Natural killer cell treated with Interleukin-12 subunit alpha and Interleukin-12 subunit beta and Interleukin-15 and Interleukin-18, amount 100 ng/mL, for 72 hours (primary cell): ENCODE results near the gene PRKN. TPM values are rescaled to one million over a fixed set of nuclear protein-coding genes. Genes with fewer than 3 reads are reported as not detected.
"Not testable (repeated sequence)": the region's sequence is repeated elsewhere in the genome, so short reads cannot be mapped to it uniquely, and the experiment has no call there.

Experiments used
- ATAC-seq, 2 donors: fragments of 150-1000 bp; cut with Tn5 transposase in 1 of 2; sonication (Bioruptor Pico), chemical (Tn5 transposase) in 1 of 2; 2 replicates each; pipeline ENCODE4 v1.10.0; 2021
- DNase-seq: peaks from one replicate; pipeline ENCODE4 v3.0.0; 2022; ENCODE audit warnings: low spot score
- H3K27ac Mint-ChIP-seq, 2 donors: 1 replicate in 1 of 2; 2 replicates in 1 of 2; pipeline ENCODE4 v1.8.0; 2022; ENCODE audit warnings: mixed read lengths in 2 of 2, mild to moderate bottlenecking in 1 of 2, moderate library complexity in 1 of 2
- H3K27me3 Mint-ChIP-seq, 2 donors: 1 replicate in 1 of 2; 2 replicates in 1 of 2; pipeline ENCODE4 v1.8.0; 2022; ENCODE audit warnings: mixed read lengths in 2 of 2
- H3K36me3 Mint-ChIP-seq: one replicate; pipeline ENCODE4 v1.8.0; 2022; ENCODE audit warnings: mixed read lengths
- H3K4me1 Mint-ChIP-seq, 2 donors: 1 replicate in 1 of 2; 2 replicates in 1 of 2; pipeline ENCODE4 v1.8.0; 2022; ENCODE audit warnings: low read depth in 2 of 2, mixed read lengths in 2 of 2, mild to moderate bottlenecking in 1 of 2
- H3K4me3 Mint-ChIP-seq: one replicate; pipeline ENCODE4 v1.8.0; 2022; ENCODE audit warnings: mixed read lengths
- H3K9me3 Mint-ChIP-seq: 2 replicates; pipeline ENCODE4 v1.8.0; 2022; ENCODE audit warnings: mixed read lengths
- total RNA-seq, 2 donors: library from RNA; stranded (reverse); gene quantifications; one replicate each; pipeline ENCODE4 v1.2.3, GENCODE V29; 2022

PRKN gene
- total RNA-seq, 2 donors from 2014 or later = not detected

- no peaks in the 10 kb centered on the region for H3K4me1 Mint-ChIP-seq
- no peak for DNase-seq
Measured at GRCh38 chr6:161833099-161833860, 894.3 kb downstream of the PRKN start.

GRCh38 chr6:161832622-161833021 lies 894.9 kb downstream of the PRKN start:
- H3K9me3 Mint-ChIP-seq = no peaks in the 10 kb centered on the region
- DNase-seq = no peak
- H3K4me1 Mint-ChIP-seq = no peaks in the 10 kb centered on the region
- H3K27ac Mint-ChIP-seq = no peak overlapping the region
- H3K27me3 Mint-ChIP-seq = peaks cover 0 to 2% of the 10 kb centered on the region in 2 donors
- ATAC-seq = no peak
- no peaks in the 10 kb centered on the region for H3K36me3 Mint-ChIP-seq
- H3K4me3 Mint-ChIP-seq = no peak overlapping the region

More at GRCh38 chr6:161833099-161833860, 894.3 kb downstream of the PRKN start:
- H3K9me3 Mint-ChIP-seq = no peaks in the 10 kb centered on the region
- no peak overlapping the region for H3K4me3 Mint-ChIP-seq
- ATAC-seq = no peak
- no peak overlapping the region for H3K27ac Mint-ChIP-seq
- no peaks in the 10 kb centered on the region for H3K36me3 Mint-ChIP-seq
- peaks cover 0 to 2% of the 10 kb centered on the region in 2 donors for H3K27me3 Mint-ChIP-seq

GRCh38 chr6:161830866-161831616 lies 896.5 kb downstream of the PRKN start:
- H3K4me3 Mint-ChIP-seq = no peak overlapping the region
- no peaks in the 10 kb centered on the region for H3K4me1 Mint-ChIP-seq
- no peak for ATAC-seq
- no peaks in the 10 kb centered on the region for H3K9me3 Mint-ChIP-seq
- DNase-seq = no peak
- H3K27me3 Mint-ChIP-seq = peaks cover 0 to under 1% of the 10 kb centered on the region in 2 donors
- no peak overlapping the region for H3K27ac Mint-ChIP-seq
- H3K36me3 Mint-ChIP-seq = no peaks in the 10 kb centered on the region

GRCh38 chr6:161829291-161829729 lies 898.3 kb downstream of the PRKN start:
- Mint-ChIP-seq H3K4me1 (no peaks in the 10 kb centered on the region), H3K4me3 (no peak overlapping the region), H3K36me3 (no peaks in the 10 kb centered on the region), H3K27ac (no peak overlapping the region), H3K9me3 (no peaks in the 10 kb centered on the region), H3K27me3 (no peaks in the 10 kb centered on the region)
- no peak for DNase-seq
- no peak for ATAC-seq

GRCh38 chr6:161828355-161828754 lies 899.2 kb downstream of the PRKN start:
- Mint-ChIP-seq H3K27ac (no peak overlapping the region), H3K4me3 (no peak overlapping the region), H3K9me3 (no peaks in the 10 kb centered on the region), H3K27me3 (no peaks in the 10 kb centered on the region), H3K36me3 (no peaks in the 10 kb centered on the region), H3K4me1 (no peaks in the 10 kb centered on the region)
- DNase-seq (no peak), ATAC-seq (peak in 1 of 2 donors; percentile 22)

GRCh38 chr6:161826512-161826911 lies 901.1 kb downstream of the PRKN start:
- no peak for ATAC-seq
- Mint-ChIP-seq H3K4me1 (no peaks in the 10 kb centered on the region), H3K27ac (no peak overlapping the region), H3K27me3 (no peaks in the 10 kb centered on the region), H3K36me3 (no peaks in the 10 kb centered on the region), H3K4me3 (no peak overlapping the region), H3K9me3 (no peaks in the 10 kb centered on the region)
- no peak for DNase-seq

- not testable (repeated sequence) for DNase-seq, H3K9me3 Mint-ChIP-seq, H3K36me3 Mint-ChIP-seq, ATAC-seq, H3K27ac Mint-ChIP-seq, H3K4me3 Mint-ChIP-seq, H3K4me1 Mint-ChIP-seq, H3K27me3 Mint-ChIP-seq
Measured at GRCh38 chr6:161822204-161822603, 905.4 kb downstream of the PRKN start.

GRCh38 chr6:161817881-161818280 lies 909.7 kb downstream of the PRKN start:
- H3K4me1 Mint-ChIP-seq = no peaks in the 10 kb centered on the region
- H3K27ac Mint-ChIP-seq = no peak overlapping the region
- ATAC-seq (no peak), DNase-seq (no peak)
- no peaks in the 10 kb centered on the region for H3K36me3 Mint-ChIP-seq
- peaks cover 0 to 3% of the 10 kb centered on the region in 2 donors for H3K27me3 Mint-ChIP-seq
- no peaks in the 10 kb centered on the region for H3K9me3 Mint-ChIP-seq
- no peak overlapping the region for H3K4me3 Mint-ChIP-seq

- Mint-ChIP-seq H3K4me3 (no peak overlapping the region), H3K4me1 (no peaks in the 10 kb centered on the region), H3K9me3 (no peaks in the 10 kb centered on the region), H3K27ac (no peak overlapping the region), H3K27me3 (peaks cover 0 to 3% of the 10 kb centered on the region in 2 donors), H3K36me3 (no peaks in the 10 kb centered on the region)
- DNase-seq = no peak
- ATAC-seq = no peak
Measured at GRCh38 chr6:161815965-161816364, 911.6 kb downstream of the PRKN start.

GRCh38 chr6:161813156-161813555 lies 914.4 kb downstream of the PRKN start:
- peaks cover 0 to 3% of the 10 kb centered on the region in 2 donors for H3K27me3 Mint-ChIP-seq
- no peak overlapping the region for H3K27ac Mint-ChIP-seq
- no peaks in the 10 kb centered on the region for H3K4me1 Mint-ChIP-seq
- DNase-seq (no peak), ATAC-seq (no peak)
- H3K4me3 Mint-ChIP-seq = no peak overlapping the region
- H3K9me3 Mint-ChIP-seq = no peaks in the 10 kb centered on the region
- no peaks in the 10 kb centered on the region for H3K36me3 Mint-ChIP-seq

- Mint-ChIP-seq H3K27me3 (peaks cover 0 to 3% of the 10 kb centered on the region in 2 donors), H3K9me3 (no peaks in the 10 kb centered on the region), H3K4me3 (no peak overlapping the region), H3K4me1 (no peaks in the 10 kb centered on the region), H3K36me3 (no peaks in the 10 kb centered on the region), H3K27ac (no peak overlapping the region)
- no peak for DNase-seq
- ATAC-seq = no peak
Measured at GRCh38 chr6:161809971-161810370, 917.6 kb downstream of the PRKN start.

- no peaks in the 10 kb centered on the region for H3K4me1 Mint-ChIP-seq
- no peak overlapping the region for H3K4me3 Mint-ChIP-seq
- H3K27me3 Mint-ChIP-seq = no peaks in the 10 kb centered on the region
- no peak for DNase-seq
- no peaks in the 10 kb centered on the region for H3K36me3 Mint-ChIP-seq
- H3K27ac Mint-ChIP-seq = no peak overlapping the region
- ATAC-seq = no peak
- H3K9me3 Mint-ChIP-seq = no peaks in the 10 kb centered on the region
Measured at GRCh38 chr6:161804838-161805237, 922.7 kb downstream of the PRKN start.

- Mint-ChIP-seq H3K9me3 (no peaks in the 10 kb centered on the region), H3K36me3 (no peaks in the 10 kb centered on the region), H3K4me1 (no peaks in the 10 kb centered on the region), H3K27ac (no peak overlapping the region), H3K27me3 (no peaks in the 10 kb centered on the region), H3K4me3 (no peak overlapping the region)
- ATAC-seq = no peak
- DNase-seq = no peak
Measured at GRCh38 chr6:161803131-161803530, 924.4 kb downstream of the PRKN start.

- Mint-ChIP-seq H3K9me3 (no peaks in the 10 kb centered on the region), H3K4me3 (no peak overlapping the region), H3K4me1 (no peaks in the 10 kb centered on the region), H3K36me3 (no peaks in the 10 kb centered on the region), H3K27me3 (no peaks in the 10 kb centered on the region), H3K27ac (no peak overlapping the region)
- ATAC-seq (peak in 1 of 2 donors; percentile 46), DNase-seq (no peak)
Measured at GRCh38 chr6:161802231-161802630, 925.3 kb downstream of the PRKN start.
